Stimulated activated CD4-positive, alpha-beta T cell treated with anti-CD3 and anti-CD28 coated beads, Interleukin-4, amount 100 ng/mL, for 4 hours (primary cell): Measurements from ENCODE around the gene NAT16.
"Not testable (repeated sequence)": the region's sequence is repeated elsewhere in the genome, so short reads cannot be mapped to it uniquely, and the experiment has no call there.

Experiments
- DNase-seq, 2 experiments: peaks; one replicate each; pipeline ENCODE4 v3.0.0-alpha.2; 2020

NAT16 gene

DNA sequence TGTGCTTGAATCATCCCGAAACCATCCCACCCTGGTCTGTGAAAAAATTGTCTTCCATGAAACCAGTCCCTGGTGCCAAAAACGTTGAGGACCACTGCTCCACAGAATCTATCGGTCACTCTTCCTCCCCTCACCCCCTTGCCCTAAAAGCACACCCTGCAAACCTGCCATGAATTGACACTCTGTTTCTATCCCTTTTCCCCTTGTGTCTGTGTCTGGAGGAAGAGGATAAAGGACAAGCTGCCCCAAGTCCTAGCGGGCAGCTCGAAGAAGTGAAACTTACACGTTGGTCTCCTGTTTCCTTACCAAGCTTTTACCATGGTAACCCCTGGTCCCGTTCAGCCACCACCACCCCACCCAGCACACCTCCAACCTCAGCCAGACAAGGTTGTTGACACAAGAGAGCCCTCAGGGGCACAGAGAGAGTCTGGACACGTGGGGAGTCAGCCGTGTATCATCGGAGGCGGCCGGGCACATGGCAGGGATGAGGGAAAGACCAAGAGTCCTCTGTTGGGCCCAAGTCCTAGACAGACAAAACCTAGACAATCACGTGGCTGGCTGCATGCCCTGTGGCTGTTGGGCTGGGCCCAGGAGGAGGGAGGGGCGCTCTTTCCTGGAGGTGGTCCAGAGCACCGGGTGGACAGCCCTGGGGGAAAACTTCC lies 54.0 kb downstream of the NAT16 start:
- DNase-seq = no peak

DNA sequence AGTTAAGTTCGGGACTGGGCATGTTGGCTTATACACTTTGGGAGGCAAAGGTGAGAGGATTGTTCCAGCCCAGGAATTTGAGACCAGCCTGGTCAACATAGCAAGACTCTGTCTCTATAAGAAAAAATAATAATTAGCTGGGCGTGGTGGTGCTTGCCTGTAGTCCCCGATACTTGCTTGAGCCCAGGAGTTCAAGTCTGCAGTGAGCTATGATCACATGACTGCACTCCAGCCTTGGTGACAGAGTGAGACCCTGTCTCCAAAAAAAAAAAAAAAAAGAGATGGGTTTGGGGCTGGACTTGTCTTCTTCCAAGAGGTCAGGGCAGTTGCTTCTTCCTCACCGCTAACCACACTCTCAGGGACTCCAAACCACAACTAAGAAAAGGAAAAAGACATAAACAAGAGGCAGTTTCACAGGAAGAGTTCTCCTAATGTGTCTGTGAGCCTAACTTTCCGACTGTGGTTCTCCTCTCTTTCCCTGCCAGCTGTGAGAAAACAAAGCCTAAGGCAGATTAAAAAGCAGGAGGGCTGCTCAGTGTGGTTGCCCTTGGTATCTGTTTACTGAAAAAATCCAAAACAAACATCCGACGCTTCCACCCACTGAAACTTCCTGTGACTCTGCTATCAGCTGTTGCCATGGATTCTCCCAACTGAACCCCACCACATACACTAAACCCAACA lies 55.6 kb downstream of the NAT16 start:
- DNase-seq = no peak

DNA sequence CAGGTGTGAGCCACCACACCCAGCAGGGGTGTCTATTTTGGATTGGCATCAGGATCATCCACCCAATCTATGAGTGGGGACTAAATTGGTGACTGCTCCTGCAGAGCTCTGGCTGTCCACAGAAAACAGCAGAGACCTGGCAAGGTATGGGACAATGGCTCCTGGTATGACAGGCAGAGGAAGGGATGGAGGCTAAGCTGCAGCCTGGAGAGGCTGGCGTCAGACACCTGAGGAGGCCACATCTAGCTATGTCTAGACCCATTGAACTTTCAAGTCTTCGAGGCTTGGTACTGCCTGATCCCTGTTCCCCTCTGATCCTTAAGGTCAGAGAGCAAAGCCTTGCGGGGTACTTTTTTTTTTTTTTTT lies 56.4 kb downstream of the NAT16 start:
- DNase-seq = no peak

DNA sequence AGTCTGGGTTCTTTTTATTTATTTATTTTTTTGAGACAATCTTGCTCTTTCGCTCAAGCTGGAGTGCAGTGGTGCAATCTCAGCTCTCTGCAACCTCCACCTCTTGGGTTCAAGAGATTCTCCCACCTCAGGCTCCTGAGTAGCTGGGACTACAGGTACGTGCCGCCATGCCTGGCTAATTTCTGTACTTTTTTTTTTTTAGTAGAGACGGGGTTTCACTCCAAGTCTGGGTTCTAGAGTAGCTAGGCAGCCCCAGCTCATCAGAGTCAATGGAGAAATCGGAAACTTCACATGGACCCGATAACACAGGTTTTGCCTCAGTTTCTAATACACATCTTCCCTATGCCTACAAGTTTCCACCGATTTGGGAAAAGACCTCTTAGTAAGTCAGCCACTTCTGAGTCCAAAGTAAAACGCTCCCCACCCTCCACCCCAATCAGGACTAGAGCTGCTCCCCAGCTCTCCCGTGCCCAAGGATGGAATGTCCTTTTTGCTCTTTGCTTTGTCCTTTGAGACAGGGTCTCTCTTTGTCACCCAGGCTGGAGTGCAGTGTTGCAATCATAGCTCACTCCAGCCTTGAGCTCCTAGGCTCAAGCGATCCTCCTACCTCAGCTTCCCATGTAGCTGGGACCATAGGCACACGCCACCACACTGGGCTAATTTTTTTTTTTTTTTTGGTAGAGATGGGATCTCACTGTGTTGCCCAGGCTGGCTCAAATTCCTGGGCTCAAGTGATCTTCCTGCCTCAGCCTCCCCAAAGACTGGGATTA lies 57.0 kb downstream of the NAT16 start:
- DNase-seq = no peak

DNA sequence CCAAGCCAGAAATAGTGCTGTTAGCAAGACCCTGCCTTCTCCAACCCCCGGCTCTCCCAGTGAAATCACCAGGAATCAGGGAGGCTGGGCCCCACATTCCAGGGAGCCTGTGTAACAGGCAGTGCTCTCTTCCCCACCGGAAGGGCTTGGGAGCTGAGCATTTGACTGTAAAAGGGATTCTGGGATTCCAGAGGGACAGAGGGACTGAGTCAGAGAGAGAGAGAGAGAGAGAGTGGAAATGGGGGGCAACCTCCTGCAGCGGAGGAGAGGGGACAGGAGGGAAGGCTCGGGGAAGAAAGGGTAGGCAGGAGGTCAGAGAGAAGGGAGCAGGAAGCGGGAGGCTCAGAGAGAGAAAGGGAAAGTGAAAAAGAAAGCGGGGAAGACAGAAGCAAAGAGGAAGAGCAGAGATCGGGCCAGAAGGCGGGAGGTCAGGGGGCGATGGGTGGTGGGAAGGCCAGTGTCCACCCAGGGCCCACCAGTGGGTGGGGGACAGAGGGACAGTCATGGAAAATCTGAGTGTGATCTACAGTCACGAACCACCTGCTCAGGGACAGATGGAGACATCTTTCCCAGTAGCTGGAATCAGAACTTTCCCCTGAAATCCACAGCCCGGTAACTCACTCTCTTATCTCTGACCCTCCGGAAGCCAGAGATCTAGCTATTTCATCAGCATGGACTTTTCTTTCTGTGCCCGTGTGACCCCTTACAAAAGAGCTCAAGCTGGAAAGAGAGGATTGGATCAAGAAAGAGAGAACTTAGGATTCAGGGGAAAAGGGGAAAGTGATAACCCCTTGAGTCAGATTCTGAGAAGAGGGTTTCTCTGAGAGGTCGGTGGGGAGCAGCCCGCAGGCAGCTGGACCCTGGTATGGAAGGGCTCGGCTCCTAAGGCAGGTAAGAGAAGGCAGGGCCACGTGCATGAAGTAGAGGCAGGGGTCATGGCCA lies 57.8 kb downstream of the NAT16 start:
- no peak for DNase-seq

DNA sequence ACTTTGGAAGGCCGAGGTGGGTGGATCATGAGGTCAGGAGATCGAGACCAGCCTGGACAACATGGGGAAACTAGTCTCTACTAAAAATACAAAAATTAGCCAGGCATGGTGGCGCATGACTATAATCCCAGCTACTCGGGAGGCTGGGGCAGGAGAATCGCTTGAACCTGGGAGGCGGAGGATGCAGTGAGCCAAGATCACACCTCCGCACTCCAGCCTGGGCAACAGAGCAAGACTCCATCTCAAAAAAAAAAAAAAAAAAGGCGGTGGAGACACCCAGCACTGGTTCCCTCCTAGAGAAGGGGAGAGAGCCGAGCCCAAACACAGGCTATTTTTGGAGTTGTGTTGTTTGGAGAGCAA lies 58.5 kb downstream of the NAT16 start:
- not testable (repeated sequence) for DNase-seq
